Spleen (tissue), 7 donors: Measurements from ENCODE around the gene DPP9.

Source experiments
- POLR2A ChIP-seq, 3 donors: fragments of 450-650 bp; IDR thresholded peaks; one replicate each; pipeline ENCODE4 v1.5.1; 2017; ENCODE audit warnings: antibody characterized with exemption in 3 of 3, mild to moderate bottlenecking in 1 of 3
- POLR2AphosphoS5 ChIP-seq, 3 donors: sonication (generic); formaldehyde crosslinking; IDR thresholded peaks; one replicate each; pipeline ENCODE4 v1.5.1; 2017; ENCODE audit warnings: antibody characterized with exemption in 3 of 3
- TF ChIP-seq, protein P1 (sequence below), 11 experiments: fragments of 200-600 bp in 7 of 11; fragments of 450-650 bp in 4 of 11; sonication (generic) in 4 of 11; IDR thresholded peaks in 8 of 11; conservative IDR thresholded peaks in 3 of 11; 1 replicate in 7 of 11; 2 replicates in 4 of 11; pipeline versions ENCODE4 v1.4.0 to v1.8.0; 2016 to 2021; ENCODE audit warnings: antibody characterized with exemption in 11 of 11, inconsistent platforms in 4 of 11, mild to moderate bottlenecking in 1 of 11
- donor health status: DM: no; HTN: no; CAD: no; lungs with moderate emphysema.
- donor health status: DM: no; HTN: no; CAD: no.
- donor health status: DM: no; HTN: no; CAD: no.

DNA sequence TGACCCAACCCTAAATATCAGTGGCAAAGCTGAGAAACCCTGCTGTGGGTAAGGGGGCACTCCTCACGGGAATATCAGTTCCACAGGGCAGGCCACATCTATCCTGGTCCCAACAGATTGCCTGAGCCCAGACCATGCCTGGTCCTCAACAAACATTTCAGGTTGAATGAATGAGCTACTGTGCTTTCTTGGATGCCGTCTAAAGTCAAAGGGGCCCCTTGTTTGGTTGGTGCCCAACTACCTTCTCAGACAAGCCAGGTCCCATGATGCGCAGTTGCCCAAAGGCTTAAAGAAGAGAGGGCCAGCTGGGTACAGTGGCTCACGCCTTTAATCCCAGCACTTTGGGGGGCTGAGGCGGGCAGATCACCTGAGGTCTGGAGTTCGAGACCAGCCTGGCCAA is 2.4 kb downstream of the DPP9 start:
- TF ChIP-seq, protein P1, sequence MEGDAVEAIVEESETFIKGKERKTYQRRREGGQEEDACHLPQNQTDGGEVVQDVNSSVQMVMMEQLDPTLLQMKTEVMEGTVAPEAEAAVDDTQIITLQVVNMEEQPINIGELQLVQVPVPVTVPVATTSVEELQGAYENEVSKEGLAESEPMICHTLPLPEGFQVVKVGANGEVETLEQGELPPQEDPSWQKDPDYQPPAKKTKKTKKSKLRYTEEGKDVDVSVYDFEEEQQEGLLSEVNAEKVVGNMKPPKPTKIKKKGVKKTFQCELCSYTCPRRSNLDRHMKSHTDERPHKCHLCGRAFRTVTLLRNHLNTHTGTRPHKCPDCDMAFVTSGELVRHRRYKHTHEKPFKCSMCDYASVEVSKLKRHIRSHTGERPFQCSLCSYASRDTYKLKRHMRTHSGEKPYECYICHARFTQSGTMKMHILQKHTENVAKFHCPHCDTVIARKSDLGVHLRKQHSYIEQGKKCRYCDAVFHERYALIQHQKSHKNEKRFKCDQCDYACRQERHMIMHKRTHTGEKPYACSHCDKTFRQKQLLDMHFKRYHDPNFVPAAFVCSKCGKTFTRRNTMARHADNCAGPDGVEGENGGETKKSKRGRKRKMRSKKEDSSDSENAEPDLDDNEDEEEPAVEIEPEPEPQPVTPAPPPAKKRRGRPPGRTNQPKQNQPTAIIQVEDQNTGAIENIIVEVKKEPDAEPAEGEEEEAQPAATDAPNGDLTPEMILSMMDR (IDR thresholded peaks at IDR 0.05 in 8 of 11, conservative IDR thresholded peaks at IDR 0.05 in 3 of 11): no peak
- no peak for TF ChIP-seq POLR2A (IDR thresholded peaks at IDR 0.05)
- TF ChIP-seq POLR2AphosphoS5 (IDR thresholded peaks at IDR 0.05): no peak
